ENCODE data around the gene NECAB2.

Gene NECAB2

DNA sequence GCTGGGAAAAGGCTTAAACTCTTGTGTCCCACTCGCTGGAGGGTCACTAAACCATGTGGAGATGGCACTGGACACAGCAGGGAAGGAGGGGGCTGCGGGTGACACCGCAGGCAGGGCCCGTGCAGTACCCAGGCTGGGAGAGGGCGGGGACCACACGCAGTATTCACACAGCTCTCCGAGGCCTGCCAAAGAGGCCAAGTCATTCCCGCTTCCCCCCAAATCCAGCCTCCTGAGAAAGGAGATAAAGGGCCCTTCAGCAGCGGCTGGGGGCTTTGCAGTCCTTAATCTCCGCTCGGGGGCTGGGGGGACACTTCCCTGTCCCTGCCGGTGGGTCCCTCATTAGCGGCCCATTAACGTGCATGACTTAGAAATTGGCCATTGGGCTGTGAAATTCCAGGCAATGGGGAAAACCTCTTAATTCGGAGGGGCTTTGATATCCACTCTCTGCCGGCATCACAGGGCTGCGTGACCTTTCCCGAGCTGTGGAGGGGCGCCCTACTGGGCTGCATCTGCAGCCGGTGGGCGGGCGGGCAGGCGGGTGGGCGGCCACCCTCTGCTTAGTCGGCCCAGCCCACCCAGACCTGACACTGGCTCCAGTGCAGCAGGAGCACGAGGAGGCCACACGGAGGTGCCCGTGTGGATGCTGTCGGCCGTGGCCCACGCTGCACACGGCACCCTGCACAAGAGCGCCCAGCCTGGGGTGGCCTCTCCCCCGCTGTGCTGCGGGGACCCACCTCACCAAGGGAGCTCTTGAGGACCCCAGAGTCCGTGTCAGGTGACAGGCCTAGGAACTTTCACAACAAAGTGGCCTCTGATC is 77.2 kb downstream of the NECAB2 start:
- no peak for DNase-seq (ENCODE audit: low spot score)

DNA sequence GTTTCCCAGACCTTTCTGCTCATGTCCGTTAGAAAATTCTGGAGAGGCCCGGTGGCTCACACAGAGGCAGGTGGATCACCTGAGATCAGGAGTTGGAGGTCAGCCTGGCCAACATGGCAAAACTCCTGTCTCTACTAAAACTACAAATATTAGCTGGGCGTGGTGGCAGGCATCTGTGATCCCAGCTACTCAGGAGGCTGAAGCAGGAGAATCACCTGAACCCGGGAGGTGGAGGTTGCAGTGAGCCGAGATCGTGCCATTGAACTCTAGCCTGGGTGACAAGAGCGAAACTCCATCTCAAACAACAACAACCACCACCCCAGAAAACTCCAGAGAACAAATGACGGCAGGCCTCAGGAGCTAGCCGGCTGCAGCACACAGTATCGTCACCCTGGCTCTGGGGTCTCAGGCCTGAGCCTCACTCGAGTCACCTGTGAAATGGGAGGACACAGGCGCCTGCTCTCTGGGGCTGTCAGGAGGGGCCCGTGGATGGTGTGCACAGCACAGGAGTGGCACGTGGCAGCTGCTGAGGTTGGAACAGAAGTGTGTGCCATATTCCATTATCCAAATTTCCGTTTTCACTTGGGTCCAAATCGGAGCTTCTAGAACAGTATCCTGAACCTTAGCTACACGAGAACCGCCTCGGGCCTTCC is 77.9 kb downstream of the NECAB2 start:
- DNase-seq (ENCODE audit: low spot score) = no peak

DNA sequence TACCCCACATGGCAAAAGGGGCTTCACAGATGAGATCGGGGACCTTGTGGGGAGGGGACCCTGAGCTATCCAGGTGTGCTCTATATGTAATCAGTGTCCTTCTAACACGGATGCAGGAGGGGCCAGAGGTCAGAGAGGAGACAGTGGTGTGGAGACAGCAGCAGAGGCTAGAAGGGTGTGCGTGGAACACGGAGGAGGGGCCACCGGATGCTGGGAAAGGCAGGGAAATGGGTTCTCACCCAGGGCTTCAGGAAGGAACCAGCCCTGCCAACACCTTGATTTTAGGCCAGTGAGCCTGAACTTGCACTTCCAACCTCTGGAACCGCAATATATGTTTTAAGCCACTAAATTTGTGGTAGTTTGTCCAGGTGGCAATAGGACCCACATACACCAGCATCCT is 79.2 kb downstream of the NECAB2 start:
- no peak for DNase-seq (ENCODE audit: low spot score)

DNA sequence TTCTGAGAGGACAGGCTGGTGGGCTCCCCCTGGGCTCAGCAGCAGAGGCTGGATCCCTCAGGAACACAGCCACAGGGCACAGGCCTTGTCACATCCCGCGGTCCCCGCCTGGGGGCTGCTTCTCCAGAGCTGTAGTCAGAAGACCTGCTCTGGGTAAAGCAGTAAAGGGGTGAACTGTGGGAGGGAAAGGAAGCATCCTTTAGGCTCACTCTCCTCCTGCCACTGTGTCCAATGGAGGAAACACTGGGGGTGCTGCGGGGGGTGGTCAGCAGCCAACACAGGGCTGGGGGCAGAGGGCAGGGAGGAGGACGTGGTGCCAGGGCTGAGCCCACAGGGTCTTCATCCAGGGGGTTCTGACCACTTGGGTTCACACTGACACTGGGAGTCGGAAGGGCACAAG is 79.6 kb downstream of the NECAB2 start:
- no peak for DNase-seq (ENCODE audit: low spot score)

DNA sequence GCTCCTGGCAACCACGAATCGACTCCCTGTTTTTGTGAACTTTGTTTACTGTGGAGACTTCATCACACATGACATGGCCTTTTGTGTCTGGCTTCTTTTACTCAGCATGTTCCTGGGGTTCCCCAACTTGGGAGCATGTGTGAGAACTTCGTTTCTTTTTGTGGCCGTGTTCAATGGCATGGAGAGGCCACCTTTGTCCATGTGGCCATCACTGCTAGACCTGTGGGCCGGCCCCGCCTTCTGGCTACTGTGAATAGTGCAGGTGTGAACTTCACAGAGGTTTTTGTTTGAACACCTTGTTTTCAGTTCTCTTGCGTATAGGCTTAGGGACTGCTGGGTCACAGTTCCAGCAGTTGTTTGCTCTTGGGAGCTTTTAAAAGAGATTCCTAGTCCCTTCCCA is 80.2 kb downstream of the NECAB2 start:
- no peak for DNase-seq (ENCODE audit: low spot score)

DNA sequence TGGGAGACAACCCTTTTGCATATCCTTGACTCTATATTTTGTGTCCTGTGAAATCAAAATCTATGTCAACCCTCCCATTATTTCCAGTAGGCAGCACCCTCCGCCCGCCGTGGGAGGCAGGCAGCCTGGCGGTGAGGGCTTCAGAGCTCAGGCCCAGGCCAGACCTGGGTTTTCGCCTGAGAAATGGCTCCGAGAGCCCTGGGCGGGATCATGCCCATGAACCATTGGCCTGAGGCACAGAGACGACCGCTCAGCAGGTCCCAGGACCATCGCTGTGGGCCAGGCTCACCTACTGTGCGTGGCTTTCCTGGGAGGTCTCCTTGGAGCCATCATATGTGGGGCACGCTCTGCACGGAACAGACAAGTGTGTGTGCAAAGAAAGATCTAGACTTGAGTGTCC is 80.8 kb downstream of the NECAB2 start:
- no peak for DNase-seq (ENCODE audit: low spot score)

DNA sequence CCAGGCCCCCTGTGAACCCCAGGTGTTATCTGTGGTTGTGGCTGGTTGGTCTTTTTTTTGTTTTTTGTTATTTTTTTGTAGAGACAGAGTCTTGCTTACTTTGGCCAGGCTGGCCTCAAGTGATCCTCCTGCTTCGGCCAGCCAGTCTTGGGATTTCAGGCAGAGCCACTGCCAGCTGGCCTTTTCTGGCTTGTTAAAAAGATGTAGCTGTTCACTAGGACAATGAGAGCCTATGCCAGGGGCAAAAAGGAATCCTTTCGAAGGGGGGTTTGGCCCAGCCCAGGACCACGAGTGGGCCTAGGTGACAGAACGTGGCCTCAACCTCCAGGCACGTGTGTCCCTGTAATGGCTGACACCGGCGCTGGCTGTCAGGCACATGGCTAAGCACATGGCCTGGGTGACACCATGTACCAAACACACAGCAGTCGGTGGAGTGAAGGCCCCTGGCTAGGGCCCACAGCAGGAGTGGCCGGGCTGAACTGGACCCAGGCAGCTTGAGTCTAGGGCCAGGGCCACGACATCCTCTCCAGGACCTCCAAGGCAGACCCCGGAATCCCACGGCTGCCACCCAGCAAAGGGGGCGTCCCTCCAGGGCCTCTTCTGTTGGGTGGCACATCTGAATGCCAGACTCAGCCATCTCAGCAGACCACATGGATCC is 81.5 kb downstream of the NECAB2 start:
- DNase-seq (ENCODE audit: low spot score) = no peak

DNA sequence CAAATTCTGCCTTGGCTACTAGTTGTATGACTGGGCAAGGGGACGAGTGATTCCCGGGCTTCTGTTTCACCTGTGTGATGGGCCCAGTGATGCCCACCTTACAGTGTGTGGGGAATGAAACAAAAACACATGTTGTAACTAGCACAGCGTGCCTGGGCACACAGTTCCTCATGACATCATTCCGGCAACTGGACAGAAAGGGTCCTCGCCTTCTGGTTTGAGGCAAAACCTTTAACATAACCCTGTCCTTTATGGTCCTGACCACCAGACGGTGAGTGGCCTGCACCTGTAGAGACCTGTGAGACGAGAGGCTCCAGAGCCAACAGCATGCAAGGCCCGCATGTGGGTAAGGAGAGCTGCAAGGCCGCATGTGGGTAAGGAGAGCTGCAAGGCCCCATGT is 82.3 kb downstream of the NECAB2 start:
- no peak for DNase-seq (ENCODE audit: low spot score)

DNA sequence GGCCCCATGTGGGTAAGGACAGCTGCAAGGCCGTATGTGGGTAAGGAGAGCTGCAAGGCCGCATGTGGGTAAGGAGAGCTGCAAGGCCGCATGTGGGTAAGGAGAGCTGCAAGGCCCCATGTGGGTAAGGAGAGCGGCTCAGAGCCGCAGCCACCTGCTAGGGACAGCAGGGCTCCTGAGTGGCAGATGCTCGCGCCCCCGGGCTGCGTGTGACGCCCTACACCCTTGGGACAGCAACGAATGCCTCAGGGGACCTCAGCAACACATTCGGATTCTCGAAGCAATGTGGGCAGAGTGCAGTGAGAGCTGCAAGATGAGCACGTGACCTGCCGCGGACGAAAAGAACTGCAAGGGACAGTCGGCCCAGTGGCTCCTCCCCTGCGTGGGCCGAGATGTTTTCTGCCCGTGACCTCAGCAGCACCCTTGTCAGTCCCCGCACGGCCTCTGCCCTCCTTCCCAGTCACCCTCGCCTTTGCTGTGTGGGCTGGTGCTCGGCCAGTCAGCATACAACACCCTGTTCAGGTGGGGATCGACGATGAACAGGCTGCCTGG is 84.1 kb downstream of the NECAB2 start:
- no peak for DNase-seq (ENCODE audit: low spot score)

Data from CD4-positive, alpha-beta T cell treated with Interleukin-6 at 100 ng/mL for 8 hours (primary cell).